HG03103 (cell line): ENCODE results near the gene LRFN4.

Experiments used
- ATAC-seq: cut with Tn5 transposase; IDR thresholded peaks from one replicate; pipeline ENCODE4 v1.9.1; 2021; ENCODE audit warnings: low read depth; ENCODE audit not compliant: unreplicated experiment

LRFN4 gene

GRCh38 chr11:66868726-66869566 is 12.1 kb downstream of the LRFN4 start:
- ATAC-seq, result peak; percentile 60

- no peak for ATAC-seq
These were observed 12.7 kb downstream of the LRFN4 start for GRCh38 chr11:66869567-66869870.

- ATAC-seq, result no peak
These were observed 13.3 kb downstream of the LRFN4 start for GRCh38 chr11:66870131-66870530.

GRCh38 chr11:66870616-66871520 is 14.0 kb downstream of the LRFN4 start:
- ATAC-seq, result no peak

- no peak for ATAC-seq
These were observed 14.6 kb downstream of the LRFN4 start for GRCh38 chr11:66871521-66871901.

- ATAC-seq, result no peak
These were observed 17.4 kb downstream of the LRFN4 start for GRCh38 chr11:66874232-66874631.

GRCh38 chr11:66875378-66875777 is 18.5 kb downstream of the LRFN4 start:
- no peak for ATAC-seq

GRCh38 chr11:66877588-66878385 is 20.9 kb downstream of the LRFN4 start:
- ATAC-seq, result no peak

- no peak for ATAC-seq
These were observed 21.6 kb downstream of the LRFN4 start for GRCh38 chr11:66878474-66878873.

- no peak for ATAC-seq
These were observed 22.1 kb downstream of the LRFN4 start for GRCh38 chr11:66879000-66879399.

GRCh38 chr11:66879583-66879982 is 22.7 kb downstream of the LRFN4 start:
- no peak for ATAC-seq

GRCh38 chr11:66879999-66880398 is 23.1 kb downstream of the LRFN4 start:
- ATAC-seq, result no peak

- ATAC-seq, result no peak
These were observed 23.9 kb downstream of the LRFN4 start for GRCh38 chr11:66880496-66881450.

- ATAC-seq, result no peak
These were observed 24.6 kb downstream of the LRFN4 start for GRCh38 chr11:66881451-66881835.

- no peak for ATAC-seq
These were observed 25.1 kb downstream of the LRFN4 start for GRCh38 chr11:66881927-66882452.

- ATAC-seq, result no peak
These were observed 25.7 kb downstream of the LRFN4 start for GRCh38 chr11:66882561-66883015.

GRCh38 chr11:66883016-66883965 is 26.4 kb downstream of the LRFN4 start:
- ATAC-seq, result no peak

- ATAC-seq, result no peak
These were observed 27.6 kb downstream of the LRFN4 start for GRCh38 chr11:66884443-66884842.
